ENCODE results near the gene SPACA4.

DNA sequence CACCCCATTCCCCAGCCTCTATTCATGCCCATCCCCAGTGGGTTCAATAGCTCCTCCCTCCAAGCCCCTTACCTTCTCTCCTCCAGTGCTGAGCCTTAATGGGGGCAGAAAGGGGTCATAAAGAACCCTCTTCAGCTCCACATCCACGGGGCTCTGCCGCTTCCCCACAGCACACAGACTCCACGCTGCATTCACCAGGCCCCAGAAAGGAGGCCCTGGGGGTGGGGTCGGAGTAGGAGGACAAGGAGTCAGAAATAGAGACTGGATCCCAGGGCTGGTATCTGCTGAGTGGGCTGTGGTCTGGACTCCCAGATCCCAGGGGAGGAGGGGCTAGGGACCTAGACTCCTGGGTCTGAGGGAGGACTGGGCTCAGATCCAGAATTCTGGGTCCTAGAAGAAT lies 37.8 kb downstream of the SPACA4 start:
- no peak for TF ChIP-seq ATF2 (IDR thresholded peaks at IDR 0.05; ENCODE audit: low read length)
- no peak for TF ChIP-seq CTCF (IDR thresholded peaks at IDR 0.05 in 2 of 3, conservative IDR thresholded peaks at IDR 0.05 in 1 of 3; ENCODE audit: control insufficient read depth in 2 of 3, extremely low read depth in 1 of 3, insufficient read depth in 1 of 3, low read depth in 3 of 3, low read length in 3 of 3)
- TF ChIP-seq POLR2A (IDR thresholded peaks at IDR 0.05; ENCODE audit: low read depth, low read length), result no peak
- no peak for TF ChIP-seq JUND (IDR thresholded peaks at IDR 0.05; ENCODE audit: low read depth, low read length)
- TF ChIP-seq NFYB (IDR thresholded peaks at IDR 0.05; ENCODE audit: insufficient read depth, low read depth, low read length), result no peak
- no peak for TF ChIP-seq MTA3 (IDR thresholded peaks at IDR 0.05; ENCODE audit: borderline replicate concordance, low read length)
- TF ChIP-seq SIX5 (IDR thresholded peaks at IDR 0.05; ENCODE audit: low read depth, low read length, severe bottlenecking), result no peak

Data from GM12878 (cell line).